WTC11 (cell line): ENCODE results near the gene EVA1A.

ENCODE experiments used
- CTCF ChIP-seq: fragments of 200-600 bp; IDR thresholded peaks from 2 replicates; pipeline ENCODE4 v1.8.0; 2022; ENCODE audit warnings: antibody characterized with exemption
- JUN ChIP-seq: sonication (generic); formaldehyde crosslinking; IDR thresholded peaks from 2 replicates; pipeline ENCODE4 v1.8.0; 2023; ENCODE audit warnings: mild to moderate bottlenecking, missing genetic modification reagents
- MAX ChIP-seq: sonication (generic); formaldehyde crosslinking; IDR thresholded peaks from 2 replicates; pipeline ENCODE4 v1.8.0; 2022; ENCODE audit warnings: mild to moderate bottlenecking, missing genetic modification reagents
- NR3C1 ChIP-seq: sonication (generic); formaldehyde crosslinking; conservative IDR thresholded peaks from 2 replicates; pipeline ENCODE4 v1.8.1; 2023; ENCODE audit warnings: low read depth, mild to moderate bottlenecking, missing genetic modification reagents
- TEAD1 ChIP-seq: sonication (generic); formaldehyde crosslinking; IDR thresholded peaks from 2 replicates; pipeline ENCODE4 v1.8.0; 2022; ENCODE audit warnings: mild to moderate bottlenecking, missing genetic modification reagents
- ZNF396 ChIP-seq: fragments of 250-450 bp; sonication (Bioruptor Pico); IDR thresholded peaks from 2 replicates; pipeline ENCODE4 v1.8.0; 2021; ENCODE audit warnings: mild to moderate bottlenecking, moderate library complexity, borderline replicate concordance
- ZNF512 ChIP-seq: sonication (generic); formaldehyde crosslinking; IDR thresholded peaks from 2 replicates; pipeline ENCODE4 v1.8.1; 2022; ENCODE audit warnings: missing genetic modification reagents, borderline replicate concordance

- TF ChIP-seq ZNF512 (CRISPR knock-in tag) (no peak), CTCF (no peak), ZNF396 (CRISPR knock-in tag) (no peak), JUN (no peak), NR3C1 (CRISPR knock-in tag) (no peak), MAX (CRISPR knock-in tag) (no peak), TEAD1 (CRISPR knock-in tag) (no peak)
Measured at GRCh38 chr2:75532488-75532887, 28.3 kb downstream of the EVA1A start.
